Lung (tissue), 12 donors: ENCODE measurements around the gene SLC66A1. TPM values are rescaled to one million over a fixed set of nuclear protein-coding genes. Genes with fewer than 3 reads are reported as not detected.

Source experiments
- ATAC-seq: fragments of 200-7000 bp; cut with Tn5 transposase; one replicate; pipeline ENCODE4 v1.9.1; 2020; ENCODE audit warnings: moderate number of reproducible peaks; ENCODE audit not compliant: insufficient read depth, low FRiP score
- DNase-seq, 3 donors: peaks; one replicate each; pipeline ENCODE4 v3.0.0-alpha.2; 2013 to 2017
- H3K27ac ChIP-seq, 2 donors: one replicate each; pipeline ENCODE4 v1.5.1; 2013; ENCODE audit warnings: mild to moderate bottlenecking in 2 of 2, moderate library complexity in 2 of 2, control low read depth in 1 of 2, inconsistent platforms in 1 of 2, low read depth in 1 of 2, low read length in 1 of 2
- H3K27me3 ChIP-seq, 3 donors: one replicate each; pipeline ENCODE4 v1.5.1; 2013; ENCODE audit warnings: low read length in 2 of 3; ENCODE audit not compliant: control insufficient read depth in 3 of 3, insufficient read depth in 3 of 3
- H3K36me3 ChIP-seq, 4 donors: one replicate each; pipeline ENCODE4 v1.5.1; 2013; ENCODE audit warnings: low read length in 4 of 4, mild to moderate bottlenecking in 1 of 4, moderate library complexity in 1 of 4; ENCODE audit not compliant: control insufficient read depth in 4 of 4, insufficient read depth in 4 of 4
- H3K4me1 ChIP-seq, 5 donors: one replicate each; pipeline ENCODE4 v1.5.1; 2013; ENCODE audit warnings: low read length in 5 of 5, mild to moderate bottlenecking in 2 of 5, moderate library complexity in 1 of 5; ENCODE audit not compliant: control insufficient read depth in 5 of 5, insufficient read depth in 5 of 5
- H3K4me3 ChIP-seq: one replicate; pipeline ENCODE4 v1.5.1; 2013; ENCODE audit warnings: mild to moderate bottlenecking, control low read depth, moderate library complexity
- H3K9ac ChIP-seq, 2 donors: one replicate each; pipeline ENCODE4 v1.5.1; 2013; ENCODE audit warnings: low read length in 2 of 2, control low read depth in 1 of 2; ENCODE audit not compliant: insufficient read depth in 1 of 2
- H3K9me3 ChIP-seq, 4 donors: one replicate each; pipeline ENCODE4 v1.5.1; 2013; ENCODE audit warnings: low read length in 3 of 4, mild to moderate bottlenecking in 1 of 4, moderate library complexity in 1 of 4; ENCODE audit not compliant: control insufficient read depth in 4 of 4, insufficient read depth in 3 of 4
- CTCF ChIP-seq: IDR thresholded peaks from 2 replicates; pipeline ENCODE4 v1.5.1; 2012; ENCODE audit warnings: mild to moderate bottlenecking; ENCODE audit errors: control extremely low read depth, extremely low read depth
- WGBS, 2 donors: extraction: QIAGEN DNeasy Blood & Tissue Kit; methylation state at CpG; one replicate each; pipeline ENCODE4 v1.1.7; 2013; 5-methylcytosine and 5-hydroxymethylcytosine counted together
- polyA plus RNA-seq, 2 donors: library from polyadenylated mRNA; stranded (reverse); fragments of 200-250 nt; gene quantifications; one replicate each; pipeline ENCODE4 v1.2.1, GENCODE V29; 2013
- total RNA-seq, 2 donors: library from RNA; depleted of rRNA in 1 of 2; stranded (reverse); fragments of >200 nt in 1 of 2; gene quantifications; one replicate each; pipeline ENCODE4 v1.2.1, GENCODE V29; 2014 to 2021
- donor health status: control.
- donor health status: control.
- donor health status: Bipolar disorder and iron deficiency.
- donor health status: healthy.
- donor health status: DM: yes; HTN: yes; CAD: no.

SLC66A1 gene
- total and polyA plus RNA-seq, 4 donors, result 15.9 to 22.4 (median 20.3) TPM

- peaks cover 0 to 8% (median 1%) of the 10 kb centered on the region in 4 donors for H3K36me3 ChIP-seq
- no peak overlapping the region for H3K27ac ChIP-seq
- no peaks in the 10 kb centered on the region for H3K27me3 ChIP-seq
- no peaks in the 10 kb centered on the region for H3K9me3 ChIP-seq
- H3K4me3 ChIP-seq, result no peak overlapping the region
- 70 to 77% methylated on average over 10 of the region's 10 CpGs for WGBS, 2 donors
- no peak for ATAC-seq
- H3K4me1 ChIP-seq, result peaks cover 0 to 24% (median 9%) of the 10 kb centered on the region in 5 donors
- TF ChIP-seq CTCF, result no peak
- no peak for DNase-seq
- H3K9ac ChIP-seq, result no peak overlapping the region
These were observed 2.1 kb downstream of the SLC66A1 start for GRCh38 chr1:19313961-19314882.

GRCh38 chr1:19315378-19316198 is 3.5 kb downstream of the SLC66A1 start:
- 53 to 64% methylated on average over 17 of the region's 17 CpGs for WGBS, 2 donors
- DNase-seq, result no peak
- Histone ChIP-seq H3K36me3 (peaks cover 0 to 8% (median 1%) of the 10 kb centered on the region in 4 donors), H3K27ac (no peak overlapping the region), H3K9ac (no peak overlapping the region), H3K27me3 (no peaks in the 10 kb centered on the region), H3K9me3 (no peaks in the 10 kb centered on the region), H3K4me1 (peaks cover 0 to 24% (median 9%) of the 10 kb centered on the region in 5 donors), H3K4me3 (no peak overlapping the region)
- ATAC-seq, result no peak
- no peak for TF ChIP-seq CTCF

- Histone ChIP-seq H3K9ac (no peak overlapping the region), H3K27ac (no peak overlapping the region), H3K4me1 (peaks cover 0 to 14% (median 9%) of the 10 kb centered on the region in 5 donors), H3K36me3 (peaks cover 0 to 8% (median 3%) of the 10 kb centered on the region in 4 donors), H3K4me3 (no peak overlapping the region), H3K9me3 (no peaks in the 10 kb centered on the region), H3K27me3 (no peaks in the 10 kb centered on the region)
- DNase-seq, result no peak
- 85 to 87% methylated on average over 12 to 13 of the region's 13 CpGs for WGBS, 2 donors
- no peak for ATAC-seq
- TF ChIP-seq CTCF, result no peak
These were observed 5.2 kb downstream of the SLC66A1 start for GRCh38 chr1:19317126-19317910.
